SK-N-SH treated with all-trans-retinoic acid at 6 μM for 48 hours (cell line): ENCODE data around the gene CSRP2.

ENCODE experiments used
- ATAC-seq: fragments of 200-7000 bp; cut with Tn5 transposase; 3 replicates; pipeline ENCODE4 v1.9.1; 2020; ENCODE audit warnings: mild to moderate bottlenecking, moderate library complexity
- ARNTL ChIP-seq: fragments of 450-650 bp; formaldehyde crosslinking; IDR thresholded peaks from 2 replicates; pipeline ENCODE4 v1.5.0; 2020; ENCODE audit warnings: low read depth, mild to moderate bottlenecking, moderate library complexity, borderline replicate concordance
- BACH2 ChIP-seq: fragments of 250-450 bp; sonication (Bioruptor Pico); IDR thresholded peaks from 2 replicates; pipeline ENCODE4 v1.9.0; 2021; ENCODE audit warnings: mild to moderate bottlenecking, borderline replicate concordance
- CSDC2 ChIP-seq: fragments of 250-450 bp; sonication (Bioruptor Pico); IDR thresholded peaks from 2 replicates; pipeline ENCODE4 v1.5.0; 2020; ENCODE audit warnings: mild to moderate bottlenecking, moderate library complexity
- CSRNP3 ChIP-seq: fragments of 250-450 bp; sonication (Bioruptor Pico); IDR thresholded peaks from 2 replicates; pipeline ENCODE4 v1.5.1; 2021; ENCODE audit warnings: mild to moderate bottlenecking, moderate library complexity
- ESRRG ChIP-seq: fragments of 250-450 bp; sonication (Bioruptor Pico); IDR thresholded peaks from 2 replicates; pipeline ENCODE4 v1.6.1; 2021; ENCODE audit warnings: mild to moderate bottlenecking
- GLIS3 ChIP-seq: fragments of 250-450 bp; sonication (Bioruptor Pico); IDR thresholded peaks from 2 replicates; pipeline ENCODE4 v1.5.0; 2020; ENCODE audit warnings: mild to moderate bottlenecking, moderate library complexity
- ISL1 ChIP-seq: fragments of 250-450 bp; sonication (Bioruptor Pico); IDR thresholded peaks from 2 replicates; pipeline ENCODE4 v2.1.2; 2022; ENCODE audit warnings: mild to moderate bottlenecking, moderate library complexity
- POU6F1 ChIP-seq: fragments of 250-450 bp; sonication (Bioruptor Pico); IDR thresholded peaks from 2 replicates; pipeline ENCODE4 v1.8.0; 2021; ENCODE audit warnings: low read depth, mild to moderate bottlenecking, moderate library complexity, borderline replicate concordance
- PPARA ChIP-seq: fragments of 250-450 bp; sonication (Bioruptor Pico); IDR thresholded peaks from 2 replicates; pipeline ENCODE4 v1.5.0; 2020; ENCODE audit warnings: mild to moderate bottlenecking, borderline replicate concordance
- RARB ChIP-seq: fragments of 250-450 bp; sonication (Bioruptor Pico); IDR thresholded peaks from 2 replicates; pipeline ENCODE4 v1.8.0; 2021; ENCODE audit warnings: mild to moderate bottlenecking, moderate library complexity
- SNAI2 ChIP-seq: fragments of 250-450 bp; sonication (Bioruptor Pico); IDR thresholded peaks from 2 replicates; pipeline ENCODE4 v1.5.0; 2020; ENCODE audit warnings: mild to moderate bottlenecking, moderate library complexity
- TOX ChIP-seq: fragments of 250-450 bp; sonication (Bioruptor Pico); IDR thresholded peaks from 2 replicates; pipeline ENCODE4 v1.8.0; 2021; ENCODE audit warnings: mild to moderate bottlenecking, moderate library complexity, borderline replicate concordance
- ZC3H10 ChIP-seq: fragments of 250-450 bp; sonication (Bioruptor Pico); IDR thresholded peaks from 2 replicates; pipeline ENCODE4 v1.5.1; 2021; ENCODE audit warnings: mild to moderate bottlenecking, moderate library complexity
- ZFP3 ChIP-seq: fragments of 250-450 bp; sonication (Bioruptor Pico); IDR thresholded peaks from 2 replicates; pipeline ENCODE4 v1.5.0; 2020; ENCODE audit warnings: mild to moderate bottlenecking, moderate library complexity
- ZFP30 ChIP-seq: fragments of 450-650 bp; formaldehyde crosslinking; IDR thresholded peaks from 2 replicates; pipeline ENCODE4 v1.5.0; 2022; ENCODE audit warnings: mild to moderate bottlenecking, moderate library complexity
- ZNF565 ChIP-seq: fragments of 450-650 bp; formaldehyde crosslinking; conservative IDR thresholded peaks from 2 replicates; pipeline ENCODE4 v1.5.0; 2020; ENCODE audit warnings: low read depth, mild to moderate bottlenecking, moderate library complexity
- ZNF70 ChIP-seq: fragments of 450-650 bp; formaldehyde crosslinking; IDR thresholded peaks from 2 replicates; pipeline ENCODE4 v1.5.0; 2020; ENCODE audit warnings: mild to moderate bottlenecking, moderate library complexity
- ZNF8 ChIP-seq: fragments of 450-650 bp; formaldehyde crosslinking; IDR thresholded peaks from 2 replicates; pipeline ENCODE4 v1.5.0; 2020; ENCODE audit warnings: mild to moderate bottlenecking, moderate library complexity
- TF ChIP-seq, protein P1 (sequence below): fragments of 250-450 bp; sonication (Bioruptor Pico); IDR thresholded peaks from 2 replicates; pipeline ENCODE4 v1.5.1; 2020; ENCODE audit warnings: low read depth, mild to moderate bottlenecking, moderate library complexity
- TF ChIP-seq, protein P2 (sequence below): fragments of 250-450 bp; sonication (Bioruptor Pico); IDR thresholded peaks from 2 replicates; pipeline ENCODE4 v1.8.0; 2020; ENCODE audit warnings: mild to moderate bottlenecking, moderate library complexity, borderline replicate concordance

The CSRP2 gene

GRCh38 chr12:76848132-76848531, 30.7 kb downstream of the CSRP2 start:
- ATAC-seq: no peak
- no peak for TF ChIP-seq ZC3H10
- TF ChIP-seq ZFP3 (CRISPR knock-in tag): no peak
- TF ChIP-seq, protein P1, sequence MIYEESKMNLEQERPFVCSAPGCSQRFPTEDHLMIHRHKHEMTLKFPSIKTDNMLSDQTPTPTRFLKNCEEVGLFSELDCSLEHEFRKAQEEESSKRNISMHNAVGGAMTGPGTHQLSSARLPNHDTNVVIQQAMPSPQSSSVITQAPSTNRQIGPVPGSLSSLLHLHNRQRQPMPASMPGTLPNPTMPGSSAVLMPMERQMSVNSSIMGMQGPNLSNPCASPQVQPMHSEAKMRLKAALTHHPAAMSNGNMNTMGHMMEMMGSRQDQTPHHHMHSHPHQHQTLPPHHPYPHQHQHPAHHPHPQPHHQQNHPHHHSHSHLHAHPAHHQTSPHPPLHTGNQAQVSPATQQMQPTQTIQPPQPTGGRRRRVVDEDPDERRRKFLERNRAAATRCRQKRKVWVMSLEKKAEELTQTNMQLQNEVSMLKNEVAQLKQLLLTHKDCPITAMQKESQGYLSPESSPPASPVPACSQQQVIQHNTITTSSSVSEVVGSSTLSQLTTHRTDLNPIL (CRISPR knock-in tag): no peak
- no peak for TF ChIP-seq ZFP30 (CRISPR knock-in tag)
- no peak for TF ChIP-seq ESRRG
- no peak for TF ChIP-seq BACH2 (CRISPR knock-in tag)
- TF ChIP-seq, protein P2, sequence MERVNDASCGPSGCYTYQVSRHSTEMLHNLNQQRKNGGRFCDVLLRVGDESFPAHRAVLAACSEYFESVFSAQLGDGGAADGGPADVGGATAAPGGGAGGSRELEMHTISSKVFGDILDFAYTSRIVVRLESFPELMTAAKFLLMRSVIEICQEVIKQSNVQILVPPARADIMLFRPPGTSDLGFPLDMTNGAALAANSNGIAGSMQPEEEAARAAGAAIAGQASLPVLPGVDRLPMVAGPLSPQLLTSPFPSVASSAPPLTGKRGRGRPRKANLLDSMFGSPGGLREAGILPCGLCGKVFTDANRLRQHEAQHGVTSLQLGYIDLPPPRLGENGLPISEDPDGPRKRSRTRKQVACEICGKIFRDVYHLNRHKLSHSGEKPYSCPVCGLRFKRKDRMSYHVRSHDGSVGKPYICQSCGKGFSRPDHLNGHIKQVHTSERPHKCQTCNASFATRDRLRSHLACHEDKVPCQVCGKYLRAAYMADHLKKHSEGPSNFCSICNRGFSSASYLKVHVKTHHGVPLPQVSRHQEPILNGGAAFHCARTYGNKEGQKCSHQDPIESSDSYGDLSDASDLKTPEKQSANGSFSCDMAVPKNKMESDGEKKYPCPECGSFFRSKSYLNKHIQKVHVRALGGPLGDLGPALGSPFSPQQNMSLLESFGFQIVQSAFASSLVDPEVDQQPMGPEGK (CRISPR knock-in tag): no peak
- TF ChIP-seq CSDC2: no peak
- no peak for TF ChIP-seq POU6F1 (CRISPR knock-in tag)
- TF ChIP-seq PPARA (CRISPR knock-in tag): no peak
- no peak for TF ChIP-seq CSRNP3 (CRISPR knock-in tag)
- no peak for TF ChIP-seq RARB (CRISPR knock-in tag)
- no peak for TF ChIP-seq TOX (CRISPR knock-in tag)
- no peak for TF ChIP-seq SNAI2 (CRISPR knock-in tag)
- no peak for TF ChIP-seq ISL1
- no peak for TF ChIP-seq GLIS3 (CRISPR knock-in tag)
- no peak for TF ChIP-seq ZNF565 (CRISPR knock-in tag)
- TF ChIP-seq ZNF70 (CRISPR knock-in tag): no peak
- TF ChIP-seq ARNTL (CRISPR knock-in tag): no peak
- TF ChIP-seq ZNF8 (CRISPR knock-in tag): no peak

DNA sequence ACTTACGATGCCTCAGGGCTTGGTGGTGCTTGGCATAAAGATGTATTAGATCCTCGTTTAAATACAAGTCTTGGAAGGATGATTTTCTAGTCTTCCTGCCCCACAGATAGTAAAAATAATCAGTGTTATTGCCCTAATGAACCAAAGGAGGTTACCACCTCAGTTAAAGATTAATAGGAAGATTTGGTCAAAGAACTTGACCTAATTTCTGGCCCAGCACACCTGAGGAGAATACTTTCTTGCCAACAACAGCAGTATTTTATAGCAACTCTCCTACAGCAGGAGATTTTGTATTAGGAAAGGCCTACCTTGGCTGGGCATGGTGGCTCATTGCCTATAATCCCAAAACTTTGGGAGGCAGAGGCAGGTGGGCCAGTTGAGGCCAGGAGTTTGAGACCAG, 31.6 kb downstream of the CSRP2 start:
- ATAC-seq: no peak
- TF ChIP-seq, protein P2 (CRISPR knock-in tag): no peak

DNA sequence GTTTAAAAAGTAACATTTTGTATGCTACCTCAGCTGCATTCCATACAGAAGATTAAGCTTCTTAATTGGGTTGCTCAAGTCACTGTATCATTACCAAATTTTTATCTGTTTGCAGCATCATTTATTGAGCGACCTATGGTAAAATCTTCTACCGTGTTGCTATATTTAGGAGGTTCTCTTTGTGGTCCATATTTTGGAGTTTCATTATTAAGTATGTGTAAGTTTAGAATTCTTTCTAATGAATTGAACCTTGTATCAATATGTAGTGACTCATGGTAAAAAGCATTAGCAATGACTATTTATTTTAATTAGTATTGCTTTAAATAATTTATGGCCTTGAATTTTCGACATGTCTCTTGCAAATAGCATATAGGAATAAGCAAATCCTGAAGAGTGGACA, 42.2 kb downstream of the CSRP2 start:
- TF ChIP-seq ESRRG (no peak), SNAI2 (CRISPR knock-in tag) (no peak), ZNF70 (CRISPR knock-in tag) (no peak), PPARA (CRISPR knock-in tag) (no peak), GLIS3 (CRISPR knock-in tag) (no peak), ZC3H10 (no peak), ISL1 (no peak), TOX (CRISPR knock-in tag) (no peak), ZNF565 (CRISPR knock-in tag) (no peak), ZFP30 (CRISPR knock-in tag) (no peak), POU6F1 (CRISPR knock-in tag) (no peak), RARB (CRISPR knock-in tag) (no peak), ZFP3 (CRISPR knock-in tag) (no peak)
- ATAC-seq: no peak
